NCI-H2107 (cell line): ENCODE results near the gene LRMDA.

Experiments
- DNase-seq: peaks from one replicate; lab custom pipeline; 2025; lab: John Stamatoyannopoulos, UW

Gene LRMDA

GRCh38 chr10:75716506-75716905 is 285.1 kb downstream of the LRMDA start:
- DNase-seq, result no peak

- no peak for DNase-seq
Measured at GRCh38 chr10:75717126-75717916, 285.9 kb downstream of the LRMDA start.

- no peak for DNase-seq
Measured at GRCh38 chr10:75718991-75719390, 287.6 kb downstream of the LRMDA start.

GRCh38 chr10:75720157-75720556 is 288.7 kb downstream of the LRMDA start:
- no peak for DNase-seq

GRCh38 chr10:75722020-75722419 is 290.6 kb downstream of the LRMDA start:
- DNase-seq, result no peak

- DNase-seq, result no peak
Measured at GRCh38 chr10:75722609-75723008, 291.2 kb downstream of the LRMDA start.

- DNase-seq, result no peak
Measured at GRCh38 chr10:75723319-75723980, 292.0 kb downstream of the LRMDA start.

- DNase-seq, result no peak
Measured at GRCh38 chr10:75724047-75724446, 292.6 kb downstream of the LRMDA start.

- peak; percentile 25 for DNase-seq
Measured at GRCh38 chr10:75726522-75727483, 295.4 kb downstream of the LRMDA start.

GRCh38 chr10:75730847-75731246 is 299.4 kb downstream of the LRMDA start:
- no peak for DNase-seq

GRCh38 chr10:75733135-75733890 is 301.9 kb downstream of the LRMDA start:
- DNase-seq, result no peak

- DNase-seq, result no peak
Measured at GRCh38 chr10:75736151-75736640, 304.8 kb downstream of the LRMDA start.

- no peak for DNase-seq
Measured at GRCh38 chr10:75736889-75737579, 305.6 kb downstream of the LRMDA start.

- no peak for DNase-seq
Measured at GRCh38 chr10:75737580-75737949, 306.1 kb downstream of the LRMDA start.

GRCh38 chr10:75738924-75739323 is 307.5 kb downstream of the LRMDA start:
- no peak for DNase-seq

- DNase-seq, result no peak
Measured at GRCh38 chr10:75739414-75740143, 308.2 kb downstream of the LRMDA start.

GRCh38 chr10:75740541-75740940 is 309.1 kb downstream of the LRMDA start:
- no peak for DNase-seq

GRCh38 chr10:75742355-75742754 is 310.9 kb downstream of the LRMDA start:
- DNase-seq, result no peak

- DNase-seq, result no peak
Measured at GRCh38 chr10:75743291-75743778, 311.9 kb downstream of the LRMDA start.

GRCh38 chr10:75744261-75744660 is 312.8 kb downstream of the LRMDA start:
- peak; percentile 30 for DNase-seq
